ENCODE measurements around the gene KAT8. TPM values are rescaled to one million over a fixed set of nuclear protein-coding genes. Genes with fewer than 3 reads are reported as not detected.
A peak's percentile ranks its signal among the peaks of the same experiment; 100 is the strongest.
"Not testable (repeated sequence)": the region's sequence is repeated elsewhere in the genome, so short reads cannot be mapped to it uniquely, and the experiment has no call there.

KAT8 gene
- polyA plus RNA-seq, 3 donors, result 66.4 to 80.5 (median 75.9) TPM

DNA sequence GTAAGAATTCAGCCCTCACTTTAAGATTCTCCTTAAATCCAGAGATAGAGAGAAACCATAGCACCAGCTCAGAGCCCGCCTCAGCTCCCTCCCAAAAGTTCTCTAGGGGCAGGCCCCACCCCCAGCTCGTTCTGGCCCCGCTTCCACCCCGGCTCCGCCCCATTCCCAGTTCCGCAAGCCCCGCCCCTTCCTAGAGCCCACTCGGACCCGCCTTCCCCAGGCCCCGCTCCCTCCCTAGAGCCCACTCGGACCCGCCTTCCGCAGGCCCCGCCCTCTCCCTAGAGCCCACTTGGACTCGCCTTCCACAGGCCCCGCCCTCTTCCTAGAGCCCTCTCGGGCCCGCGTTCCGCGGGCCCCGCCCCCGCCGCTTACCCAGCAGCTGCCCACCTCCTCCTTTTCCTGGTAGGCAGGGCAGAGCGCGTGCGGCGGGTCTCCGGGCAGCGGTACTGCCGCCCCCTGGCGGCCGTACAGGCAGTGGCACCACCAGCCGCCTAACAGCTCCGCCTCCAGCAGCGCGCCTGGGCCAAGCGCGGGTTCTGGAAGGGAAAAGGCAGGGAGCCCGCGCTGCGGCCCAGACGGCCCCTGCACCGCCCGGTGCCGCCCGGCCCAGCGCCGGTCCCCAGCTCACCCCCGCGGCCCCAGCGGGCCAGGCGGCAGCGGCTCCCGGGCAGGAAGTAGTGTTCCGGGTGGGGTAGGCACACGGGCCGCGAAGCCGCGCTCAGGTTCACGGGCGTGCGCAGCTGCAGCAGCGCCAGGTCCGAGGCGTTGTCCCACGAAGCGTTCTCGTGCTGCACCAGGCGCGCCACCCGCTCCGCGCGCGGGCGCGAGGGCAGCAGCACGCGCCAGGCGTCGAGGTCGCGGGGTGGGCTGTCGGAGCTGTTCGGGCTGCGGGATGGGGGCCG, 24.9 kb downstream of the KAT8 start:
- DNase-seq, result peak; percentile 99

DNA sequence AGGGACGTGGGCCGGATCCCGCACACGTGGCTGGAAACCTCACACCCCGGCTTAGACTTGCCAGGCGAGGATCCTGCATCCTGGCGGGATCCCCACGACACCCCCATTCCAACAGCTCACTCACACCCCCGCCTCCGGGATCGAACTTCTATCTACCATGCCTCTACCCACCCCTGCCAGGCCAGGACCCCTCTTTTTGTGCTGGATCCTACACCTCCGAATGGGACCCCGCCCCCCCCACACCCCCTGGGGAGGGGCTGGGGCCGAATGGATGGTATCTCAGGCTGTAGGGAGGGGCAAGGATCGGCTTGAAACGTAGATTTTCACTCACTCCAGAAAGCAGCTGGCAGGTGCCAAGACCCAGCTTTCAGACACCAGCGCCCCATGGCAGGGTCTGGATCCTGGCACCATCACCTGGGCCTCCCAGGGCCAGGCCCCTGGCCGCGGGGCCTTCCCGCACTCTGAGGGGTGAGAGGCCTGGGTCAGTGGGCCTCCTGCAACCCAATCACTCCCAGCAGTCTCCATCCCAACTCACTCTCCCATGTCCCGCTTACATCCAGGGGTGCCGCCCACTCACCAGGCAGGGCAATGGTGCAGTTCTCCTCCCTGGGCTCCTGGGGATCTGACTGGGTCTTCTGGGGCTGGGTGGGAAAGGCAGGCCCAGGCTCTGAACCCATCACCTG, 25.7 kb downstream of the KAT8 start:
- no peak for DNase-seq

DNA sequence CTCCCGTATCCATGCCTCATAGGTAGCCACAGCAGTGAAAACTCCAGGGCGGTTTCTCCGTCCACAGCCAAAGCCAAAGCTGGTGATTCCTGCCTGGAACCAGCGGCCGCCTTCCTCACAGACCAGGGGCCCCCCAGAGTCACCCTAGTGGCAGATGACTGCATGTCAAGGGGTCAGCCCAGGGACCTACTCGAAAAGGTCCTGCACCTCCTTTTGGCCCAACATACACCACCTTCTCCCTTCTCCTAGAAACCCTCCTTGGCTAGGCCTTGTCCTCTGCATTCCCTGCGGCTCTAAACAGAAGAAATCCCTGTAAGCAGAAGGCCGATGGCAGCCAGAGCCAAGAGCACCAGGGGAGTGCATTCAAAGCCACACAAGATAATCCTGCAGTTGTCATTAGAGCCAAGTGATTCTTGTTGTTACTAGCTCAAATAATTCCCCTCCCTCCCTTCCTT, 26.3 kb downstream of the KAT8 start:
- no peak for DNase-seq

DNA sequence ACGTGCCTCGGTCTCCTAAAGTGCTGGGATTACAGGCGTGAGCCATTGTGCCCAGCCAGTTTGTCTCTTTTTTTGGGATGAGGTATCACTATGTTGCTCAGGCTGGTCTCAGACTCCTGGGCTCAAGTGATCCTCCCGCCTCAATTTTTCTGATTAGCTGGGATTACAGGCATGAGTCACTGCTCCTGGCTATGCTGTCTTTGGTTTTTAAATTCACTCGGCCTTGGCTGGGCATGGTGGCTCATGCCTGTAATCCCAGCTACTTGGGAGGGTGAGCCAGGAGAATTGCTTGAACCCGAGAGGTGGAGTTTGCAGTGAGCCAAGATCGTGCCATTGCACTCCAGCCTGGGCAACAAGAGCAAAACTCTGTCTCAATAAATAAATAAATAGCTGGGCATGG, 27.0 kb downstream of the KAT8 start:
- DNase-seq, result not testable (repeated sequence)

DNA sequence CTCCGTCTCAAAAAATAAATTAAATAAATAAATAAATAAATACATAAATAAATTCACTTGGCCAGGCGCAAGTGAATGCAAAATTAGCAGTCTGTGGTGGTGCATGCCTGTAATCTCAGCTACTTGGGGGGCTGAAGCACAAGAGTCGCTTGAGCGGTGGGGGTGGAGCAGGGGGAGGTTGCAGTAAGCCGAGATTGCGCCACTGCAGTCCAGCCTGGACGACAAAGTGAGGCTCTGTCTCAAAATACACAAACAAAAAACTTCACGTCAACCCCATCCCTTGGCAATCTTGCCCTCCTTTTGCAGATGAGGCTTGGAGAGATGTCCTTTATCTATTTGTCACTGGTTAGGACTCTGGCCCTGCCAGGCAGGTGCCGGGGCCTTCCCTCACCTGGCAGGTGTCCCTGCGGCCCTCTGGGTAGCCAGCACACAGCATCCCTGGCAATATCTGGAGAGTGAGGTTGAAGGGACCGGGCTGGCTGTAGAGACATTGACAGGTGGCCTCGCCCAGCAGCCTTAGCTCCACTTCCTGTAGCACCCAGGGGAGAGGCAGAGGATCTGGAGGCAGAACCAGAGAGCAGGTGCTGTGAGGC, 28.0 kb downstream of the KAT8 start:
- no peak for DNase-seq

DNA sequence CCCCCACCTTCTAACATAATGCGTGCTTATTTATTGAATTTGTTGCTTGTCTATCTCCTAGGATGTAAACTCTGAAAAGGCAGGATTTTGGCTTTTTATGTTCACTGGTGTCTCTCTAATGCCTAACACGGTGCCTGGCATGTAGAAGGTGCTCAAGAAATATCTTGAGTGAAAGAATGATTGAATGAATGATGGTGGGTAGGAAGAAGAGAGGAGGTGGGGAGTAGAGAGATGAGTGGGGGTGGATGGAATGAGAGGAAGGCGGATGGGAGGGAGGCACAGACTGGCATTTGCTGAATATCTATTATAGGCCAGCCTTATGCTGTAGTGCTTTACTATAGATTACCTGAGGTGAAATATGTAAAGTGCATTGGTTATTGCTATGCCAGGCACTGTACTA, 30.1 kb downstream of the KAT8 start:
- no peak for DNase-seq

DNA sequence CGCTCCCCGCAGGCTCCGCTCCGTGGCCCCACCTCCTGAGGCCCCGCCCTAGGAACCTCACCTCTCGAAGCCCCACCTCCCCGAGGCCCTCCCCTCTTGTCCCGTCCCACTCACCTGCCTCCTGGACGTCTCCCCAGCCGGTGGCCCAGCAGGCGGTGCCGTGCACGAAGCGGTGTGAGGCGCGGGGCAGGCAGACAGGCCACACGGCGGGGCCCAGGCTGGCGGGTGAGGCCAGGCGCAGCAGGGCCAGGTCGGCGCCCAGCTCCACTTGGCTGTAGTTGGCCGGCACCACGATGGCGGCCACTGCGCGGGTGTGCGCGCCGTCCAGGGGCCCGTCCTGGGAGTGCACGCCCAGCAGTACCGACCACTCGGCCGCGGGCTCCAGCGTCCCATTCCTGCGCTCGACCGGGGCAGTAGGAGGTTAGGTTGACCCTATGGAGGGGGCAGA, 30.8 kb downstream of the KAT8 start:
- no peak for DNase-seq

DNA sequence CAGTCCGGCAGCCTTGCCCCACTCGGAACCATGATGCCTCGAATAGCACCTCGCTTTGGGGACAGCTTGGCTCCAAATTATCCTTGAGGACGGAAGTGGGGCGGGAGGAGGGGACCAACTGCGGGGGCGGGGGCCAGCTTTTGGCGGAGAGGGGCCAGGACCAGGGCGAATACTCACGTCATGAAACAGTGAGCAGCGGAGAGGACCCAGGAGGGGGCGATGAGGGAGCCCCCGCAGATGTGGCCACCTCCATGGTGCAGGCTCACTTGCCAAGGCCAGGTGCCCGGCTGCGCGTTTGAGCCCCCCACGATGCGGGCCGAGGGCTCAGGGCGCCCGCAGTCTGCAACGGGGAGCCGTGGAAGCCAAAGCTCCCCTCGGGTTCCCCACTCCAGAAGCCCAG, 31.4 kb downstream of the KAT8 start:
- no peak for DNase-seq

DNA sequence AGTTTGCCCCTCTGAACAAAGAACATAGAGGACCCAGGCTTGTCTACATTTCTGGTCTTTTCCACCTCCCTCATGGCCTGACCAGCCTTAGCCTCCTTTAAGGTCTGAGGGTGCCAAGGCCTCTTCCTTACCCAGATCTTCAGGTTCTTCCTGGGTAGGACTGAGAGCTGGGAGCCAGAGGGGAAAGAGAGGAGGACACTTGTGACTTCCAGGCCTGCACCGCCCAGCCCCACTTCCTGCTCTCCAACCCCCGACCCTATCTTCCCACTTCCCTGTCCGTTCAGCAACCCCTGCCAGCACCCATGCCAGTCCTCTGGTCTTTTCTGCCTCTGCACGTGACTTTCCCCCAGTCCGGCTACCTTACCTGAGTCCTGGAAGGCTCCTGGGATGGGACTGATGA, 31.9 kb downstream of the KAT8 start:
- no peak for DNase-seq

DNA sequence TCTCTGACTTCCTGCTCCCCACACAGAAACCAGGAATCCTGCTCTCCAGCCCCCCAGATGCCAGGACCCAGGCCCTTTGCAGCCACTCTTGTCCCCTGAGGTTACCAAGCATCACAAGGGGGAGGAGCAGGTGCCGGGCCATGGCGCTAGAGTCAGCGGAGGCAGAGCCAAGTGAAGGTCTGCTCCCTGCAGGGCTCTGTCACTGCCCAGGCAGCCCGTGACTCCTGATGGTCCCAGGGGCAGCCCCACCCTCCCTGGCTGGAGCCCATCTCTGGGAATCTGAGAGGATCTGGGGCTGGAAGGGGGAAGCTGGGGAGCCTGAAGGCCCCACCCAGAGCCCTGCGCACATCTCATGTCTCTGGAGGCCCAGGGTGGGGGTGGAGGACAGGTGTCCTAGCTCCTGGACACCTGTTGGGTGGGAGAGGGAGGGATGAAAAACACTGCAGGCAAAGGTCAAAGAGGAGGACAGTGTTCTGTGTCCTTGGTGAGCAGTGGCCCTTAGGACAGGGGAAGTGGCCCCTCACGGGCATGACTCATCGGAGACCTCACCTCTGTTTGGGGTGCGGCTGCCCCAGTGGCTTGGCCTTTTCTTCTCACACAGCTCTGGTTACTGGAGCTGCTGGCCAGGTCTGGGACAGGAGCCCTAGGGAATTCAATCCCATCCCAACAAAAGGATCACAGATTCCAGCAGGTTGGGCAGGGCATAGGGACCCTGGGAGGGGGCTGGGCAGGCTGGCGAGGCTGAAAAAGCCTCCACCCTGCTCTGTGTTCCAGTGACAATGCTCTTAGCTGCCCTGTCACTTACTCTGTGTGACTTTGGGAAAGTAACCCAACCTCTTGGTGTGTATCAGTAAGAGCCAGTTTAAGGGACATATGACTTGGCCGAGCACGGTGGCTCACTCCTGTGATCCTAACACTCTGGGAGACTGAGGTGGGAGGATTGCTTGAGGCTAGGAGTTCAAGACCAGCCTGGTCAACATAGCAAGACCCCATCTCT, 32.7 kb downstream of the KAT8 start, which contains the start of gene PRSS36:
Gene PRSS36, minus strand, starts transcription at position 173 of the 997 bp plus-strand sequence. Its CDS starts 31 bp downstream, at position 142.
- DNase-seq, result no peak

DNA sequence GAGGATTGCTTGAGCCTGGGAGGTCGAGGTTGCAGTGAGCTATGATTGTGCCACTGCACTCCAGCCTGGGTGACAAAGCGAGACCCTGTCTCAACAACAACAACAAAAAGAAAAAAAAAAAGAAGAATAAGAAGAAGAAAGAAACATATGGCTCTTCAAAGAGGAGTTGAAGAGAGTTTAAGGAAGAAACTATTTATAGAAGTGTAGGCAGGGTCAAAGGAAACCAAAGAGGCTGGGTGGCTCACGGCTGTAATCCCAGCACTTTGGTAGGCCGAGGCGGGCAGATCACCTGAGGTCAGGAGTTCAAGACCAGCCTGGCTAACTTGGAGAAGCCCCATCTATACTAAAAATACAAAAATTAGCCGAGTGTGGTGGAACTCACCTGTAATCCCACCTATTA, 33.5 kb downstream of the KAT8 start:
- not testable (repeated sequence) for DNase-seq

DNA sequence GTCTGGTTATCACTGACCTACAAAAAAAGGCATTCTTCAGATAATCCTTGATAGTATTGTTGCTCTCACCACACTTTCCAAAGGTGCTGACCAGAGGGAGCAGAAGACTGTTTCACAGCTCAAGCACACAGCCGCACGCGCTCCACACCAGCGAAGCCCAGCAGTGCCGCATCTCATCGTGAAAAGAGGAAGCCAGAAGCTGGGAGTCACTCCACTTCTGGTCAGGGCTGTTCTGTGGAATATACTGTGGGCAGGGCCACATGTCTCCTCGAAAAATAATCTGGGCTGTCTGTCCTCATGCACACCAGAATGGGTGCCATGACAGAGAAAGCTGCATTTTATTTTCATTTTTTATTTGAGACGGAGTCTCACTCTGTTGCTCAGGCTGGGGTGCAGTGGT, 39.7 kb downstream of the KAT8 start:
- DNase-seq, result no peak

DNA sequence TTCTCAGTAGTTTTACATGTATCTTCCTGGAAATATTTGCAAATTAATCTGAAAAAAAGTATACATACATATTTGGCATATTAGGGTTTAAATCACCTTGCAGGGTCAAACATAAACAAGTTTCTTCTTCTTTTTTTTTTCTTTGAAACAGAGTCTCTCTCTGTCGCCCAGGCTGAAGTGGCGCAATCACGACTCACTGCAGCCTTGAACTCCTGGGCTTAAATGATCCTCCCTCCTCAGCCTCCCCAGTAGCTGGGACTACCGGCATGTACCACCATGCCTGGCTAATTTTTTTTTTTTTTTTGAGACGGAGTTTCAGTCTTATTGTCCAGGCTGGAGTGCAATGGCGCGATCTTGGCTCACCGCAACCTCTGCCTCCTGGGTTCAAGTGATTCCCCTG, 49.9 kb downstream of the KAT8 start:
- DNase-seq, result no peak

DNA sequence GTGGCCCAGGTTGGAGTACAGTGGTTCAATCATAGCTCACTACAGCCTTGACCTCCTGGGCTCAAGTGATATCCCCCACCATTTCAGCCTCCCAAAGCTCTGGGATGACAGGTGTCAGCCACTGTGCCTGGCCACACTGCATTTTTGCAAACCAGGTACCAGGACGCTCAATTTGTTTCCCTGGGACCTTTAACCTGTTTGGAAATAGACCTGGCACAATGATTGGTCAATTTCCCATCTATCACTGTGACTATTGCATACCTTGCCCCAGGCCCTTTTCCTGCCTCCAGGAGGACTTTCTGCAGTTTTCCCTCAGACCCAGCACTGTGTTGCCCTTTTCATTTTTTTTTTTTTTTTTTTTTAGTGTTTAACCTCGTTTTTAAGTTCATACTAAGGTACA, 51.4 kb downstream of the KAT8 start:
- no peak for DNase-seq

DNA sequence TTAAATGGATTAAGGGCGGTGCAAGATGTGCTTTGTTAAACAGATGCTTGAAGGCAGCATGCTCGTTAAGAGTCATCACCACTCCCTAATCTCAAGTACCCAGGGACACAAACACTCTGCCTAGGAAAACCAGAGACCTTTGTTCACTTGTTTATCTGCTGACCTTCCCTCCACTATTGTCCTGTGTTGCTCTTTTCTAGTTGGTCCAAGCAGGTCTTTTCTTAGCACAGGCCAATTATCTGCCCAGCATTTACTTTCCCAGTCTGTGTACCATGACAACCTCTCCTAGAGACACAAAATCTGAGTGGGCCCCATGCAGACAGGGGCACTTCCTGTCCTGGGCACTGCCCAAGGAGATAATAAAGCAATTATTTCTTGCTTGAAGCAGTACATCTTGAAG, 52.6 kb downstream of the KAT8 start:
- not testable (repeated sequence) for DNase-seq

DNA sequence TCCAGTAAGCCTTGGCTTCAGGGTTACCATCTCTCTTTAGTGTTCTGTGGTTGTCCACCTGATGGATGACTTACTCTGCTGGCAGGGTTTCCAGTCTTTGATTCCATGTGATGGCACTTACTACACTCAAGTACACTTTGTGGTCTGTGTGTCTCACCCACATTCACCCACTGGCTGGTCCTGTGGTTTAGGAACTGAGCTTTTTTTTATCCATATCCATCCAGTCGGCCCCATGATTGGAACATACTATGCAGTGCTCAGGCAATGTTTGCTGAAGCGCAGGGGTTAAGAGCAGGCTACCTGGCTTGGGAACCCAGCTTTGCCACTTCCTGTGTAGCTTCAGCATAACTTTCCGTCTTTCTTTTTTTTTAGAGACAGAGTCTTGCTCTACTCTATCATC, 59.7 kb downstream of the KAT8 start:
- DNase-seq, result no peak

DNA sequence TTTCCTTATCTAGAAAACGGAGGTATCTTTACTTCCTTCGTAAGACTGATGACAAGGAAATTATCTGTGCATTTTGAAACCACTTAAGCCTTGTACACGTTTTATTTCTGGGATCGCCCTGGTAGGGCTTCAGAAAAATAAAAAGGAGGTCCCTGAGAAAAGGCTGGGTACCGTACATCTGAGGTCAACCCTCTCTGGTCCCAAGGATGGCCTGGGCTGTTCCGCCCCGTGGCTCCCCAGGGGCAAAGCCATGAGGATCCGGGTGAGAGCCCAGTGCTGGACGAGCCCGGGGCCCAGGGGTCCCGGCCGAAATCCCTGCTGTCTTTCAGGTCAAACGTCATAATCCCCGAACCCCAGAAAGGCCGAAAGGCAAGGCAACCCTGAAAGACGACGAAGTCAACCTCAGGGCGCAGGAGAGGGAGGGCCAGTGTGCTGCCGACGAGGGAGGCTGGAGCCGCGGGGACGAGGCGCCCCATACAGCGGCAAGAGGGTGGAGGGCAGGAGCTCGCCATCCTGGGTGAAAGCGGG, 61.8 kb downstream of the KAT8 start:
- DNase-seq, result no peak

DNA sequence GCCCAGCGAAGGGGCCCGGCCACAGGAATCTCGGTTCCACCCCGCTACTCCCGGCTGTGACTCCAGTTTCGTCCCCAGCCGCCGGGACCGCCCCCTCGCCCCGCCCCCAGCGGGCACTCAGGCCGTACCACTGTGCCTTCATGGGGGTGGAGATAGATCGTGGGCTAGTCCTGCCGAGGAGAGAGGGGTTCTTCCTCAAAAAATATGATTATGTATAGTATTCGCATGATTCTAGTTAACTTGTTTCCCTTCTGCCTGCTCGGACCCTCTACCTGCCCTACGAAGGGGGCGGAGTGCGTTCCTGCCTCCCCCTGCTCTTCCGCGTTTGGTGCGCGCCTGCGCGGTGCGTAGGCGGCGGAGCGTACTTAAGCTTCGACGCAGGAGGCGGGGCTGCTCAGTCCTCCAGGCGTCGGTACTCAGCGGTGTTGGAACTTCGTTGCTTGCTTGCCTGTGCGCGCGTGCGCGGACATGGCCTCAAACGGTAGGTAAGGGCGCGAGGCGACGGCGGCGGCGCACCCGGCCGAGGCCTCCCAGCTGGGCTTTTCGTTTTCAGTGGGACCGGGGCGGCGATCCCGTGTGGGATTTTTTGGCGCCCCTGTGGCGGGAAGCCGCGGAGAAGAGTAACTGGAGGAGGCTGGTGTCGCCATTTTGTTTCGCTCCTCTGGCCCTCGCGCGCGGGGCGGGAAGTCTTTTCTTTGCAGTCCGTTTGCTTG, 62.4 kb downstream of the KAT8 start, which contains the start of gene FUS:
Gene FUS, plus strand, starts transcription at position 393 of the 713 bp plus-strand sequence. Its CDS starts 76 bp downstream, at position 469.
- peak; percentile 89 for DNase-seq
